Right atrium auricular region (tissue), 2 donors: ENCODE results near the gene UBE2E2. TPM values are rescaled to one million over a fixed set of nuclear protein-coding genes. Genes with fewer than 3 reads are reported as not detected.

ENCODE experiments used
- DNase-seq: peaks from one replicate; pipeline ENCODE4 v3.0.0-alpha.2; 2019; ENCODE audit warnings: low spot score
- H3K27ac ChIP-seq, 2 donors: fragments of 200-600 bp; sonication (generic); 1 replicate in 1 of 2; 2 replicates in 1 of 2; pipeline ENCODE4 v1.5.1; 2016 to 2019
- H3K27me3 ChIP-seq, 2 donors: fragments of 200-600 bp; sonication (generic); one replicate each; pipeline versions ENCODE4 v1.5.1 to v1.6.0; 2017 to 2019
- H3K36me3 ChIP-seq: fragments of 200-600 bp; sonication (generic); one replicate; pipeline ENCODE4 v1.5.1; 2016
- H3K4me1 ChIP-seq, 2 donors: fragments of 200-600 bp; sonication (generic); one replicate each; pipeline versions ENCODE4 v1.5.1 to v1.6.0; 2017 to 2019
- H3K4me3 ChIP-seq, 2 donors: fragments of 200-600 bp; sonication (generic); 1 replicate in 1 of 2; 2 replicates in 1 of 2; pipeline ENCODE4 v1.5.1; 2017 to 2019; ENCODE audit warnings: mild to moderate bottlenecking in 1 of 2, moderate library complexity in 1 of 2
- H3K9me3 ChIP-seq, 2 donors: fragments of 200-600 bp; sonication (generic); one replicate each; pipeline ENCODE4 v1.5.1; 2019
- CTCF ChIP-seq, 2 donors: fragments of 200-600 bp; sonication (generic); IDR thresholded peaks; one replicate each; pipeline ENCODE4 v1.5.1; 2019; ENCODE audit warnings: antibody characterized with exemption in 2 of 2
- total RNA-seq, 2 donors: library from RNA; depleted of rRNA; stranded (reverse); fragments of >200 nt; gene quantifications; one replicate each; pipeline ENCODE4 v1.1.0, GENCODE V29; 2016

Gene UBE2E2
- total RNA-seq, 2 donors from 2014 or later = 31.0 to 36.7 TPM

- Histone ChIP-seq H3K9me3 (no peaks in the 10 kb centered on the region), H3K36me3 (no peaks in the 10 kb centered on the region), H3K4me3 (no peak overlapping the region), H3K27me3 (no peaks in the 10 kb centered on the region), H3K27ac (no peak overlapping the region), H3K4me1 (peaks cover 0 to 12% of the 10 kb centered on the region in 2 donors)
- no peak for TF ChIP-seq CTCF (IDR thresholded peaks at IDR 0.05)
- no peak for DNase-seq
Observed at GRCh38 chr3:23565041-23565775, 362.1 kb downstream of the UBE2E2 start.

- Histone ChIP-seq H3K27ac (no peak overlapping the region), H3K27me3 (no peaks in the 10 kb centered on the region), H3K9me3 (no peaks in the 10 kb centered on the region), H3K36me3 (no peaks in the 10 kb centered on the region), H3K4me1 (peaks cover 0 to 12% of the 10 kb centered on the region in 2 donors), H3K4me3 (no peak overlapping the region)
- no peak for TF ChIP-seq CTCF (IDR thresholded peaks at IDR 0.05)
- DNase-seq = no peak
Observed at GRCh38 chr3:23566499-23566898, 363.4 kb downstream of the UBE2E2 start.

GRCh38 chr3:23567917-23568316 is 364.8 kb downstream of the UBE2E2 start:
- H3K27ac ChIP-seq = peak overlapping the region; percentile 10
- H3K27me3 ChIP-seq = no peaks in the 10 kb centered on the region
- DNase-seq = no peak
- no peak overlapping the region for H3K4me3 ChIP-seq
- no peaks in the 10 kb centered on the region for H3K9me3 ChIP-seq
- TF ChIP-seq CTCF (IDR thresholded peaks at IDR 0.05) = no peak
- H3K36me3 ChIP-seq = no peaks in the 10 kb centered on the region
- H3K4me1 ChIP-seq = peaks cover 0 to 12% of the 10 kb centered on the region in 2 donors

- no peaks in the 10 kb centered on the region for H3K27me3 ChIP-seq
- no peak for TF ChIP-seq CTCF (IDR thresholded peaks at IDR 0.05)
- peaks cover 0 to 9% of the 10 kb centered on the region in 2 donors for H3K9me3 ChIP-seq
- no peaks in the 10 kb centered on the region for H3K36me3 ChIP-seq
- DNase-seq = no peak
- H3K4me3 ChIP-seq = no peak overlapping the region
- H3K27ac ChIP-seq = no peak overlapping the region
- no peaks in the 10 kb centered on the region for H3K4me1 ChIP-seq
Observed at GRCh38 chr3:23573827-23574226, 370.7 kb downstream of the UBE2E2 start.

- no peaks in the 10 kb centered on the region for H3K36me3 ChIP-seq
- no peaks in the 10 kb centered on the region for H3K27me3 ChIP-seq
- TF ChIP-seq CTCF (IDR thresholded peaks at IDR 0.05) = no peak
- H3K27ac ChIP-seq = no peak overlapping the region
- DNase-seq = no peak
- no peak overlapping the region for H3K4me3 ChIP-seq
- peaks cover 0 to 9% of the 10 kb centered on the region in 2 donors for H3K9me3 ChIP-seq
- H3K4me1 ChIP-seq = no peaks in the 10 kb centered on the region
Observed at GRCh38 chr3:23574822-23575315, 371.7 kb downstream of the UBE2E2 start.
